Right lobe of liver (tissue), 6 donors: ENCODE results near the gene CDH18. TPM values are rescaled to one million over a fixed set of nuclear protein-coding genes. Genes with fewer than 3 reads are reported as not detected.

ENCODE experiments used
- ATAC-seq, 4 donors: fragments of 200-7000 bp; cut with Tn5 transposase; one replicate each; pipeline ENCODE4 v1.9.1; 2020; ENCODE audit warnings: mild to moderate bottlenecking in 4 of 4, moderate library complexity in 4 of 4
- DNase-seq, 3 donors: peaks; one replicate each; pipeline ENCODE4 v3.0.0-alpha.2; 2020
- H3K27ac ChIP-seq, 3 donors: fragments of 200-600 bp; one replicate each; pipeline ENCODE4 v1.8.0; 2022
- H3K27me3 ChIP-seq, 2 donors: fragments of 200-600 bp; one replicate each; pipeline ENCODE4 v1.8.0; 2022
- H3K36me3 ChIP-seq, 4 donors: fragments of 200-600 bp; sonication (generic) in 1 of 4; one replicate each; pipeline versions ENCODE4 v1.5.1 to v1.8.0; 2017 to 2022; ENCODE audit warnings: control low read depth in 1 of 4
- H3K4me1 ChIP-seq, 4 donors: fragments of 200-600 bp; sonication (generic) in 1 of 4; one replicate each; pipeline versions ENCODE4 v1.5.1 to v1.8.0; 2017 to 2022; ENCODE audit warnings: control low read depth in 1 of 4
- H3K4me3 ChIP-seq, 3 donors: fragments of 200-600 bp; one replicate each; pipeline ENCODE4 v1.8.0; 2022
- H3K9me3 ChIP-seq, 4 donors: fragments of 200-600 bp; sonication (generic) in 1 of 4; one replicate each; pipeline versions ENCODE4 v1.5.1 to v1.8.0; 2017 to 2022; ENCODE audit warnings: control low read depth in 1 of 4
- POLR2A ChIP-seq: fragments of 450-650 bp; IDR thresholded peaks from one replicate; pipeline ENCODE4 v1.6.1; 2017; ENCODE audit warnings: antibody characterized with exemption, mild to moderate bottlenecking
- WGBS: methylation state at CpG from one replicate; pipeline ENCODE4 v1.1.6; 2018; ENCODE audit warnings: low coverage, low lambda C conversion rate; ENCODE audit not compliant: insufficient coverage; ENCODE audit errors: missing lambda C conversion rate; 5-methylcytosine and 5-hydroxymethylcytosine counted together
- intact Hi-C, 2 donors: fragments of 100-400 bp; cut with DNase I; formaldehyde crosslinking; loops; one replicate each; pipeline versions ENCODE4 v1.11.2 to v1.14.1; 2022
- total RNA-seq, 6 experiments: library from RNA; depleted of rRNA in 2 of 6; stranded (reverse); fragments of >200 nt in 2 of 6; fragmentation: NEBNext Ultra II Directional in 3 of 6; extraction: Animal tissue kit (Norgen Biotek cat#: 25700) in 3 of 6; gene quantifications; one replicate each; pipeline versions ENCODE4 v1.1.0 to v1.2.4, GENCODE V29; 2016 to 2023
- TF ChIP-seq, protein P1 (sequence below), 4 donors: fragments of 200-600 bp in 3 of 4; fragments of 450-650 bp in 1 of 4; IDR thresholded peaks; one replicate each; pipeline versions ENCODE4 v1.5.1 to v1.8.0; 2016 to 2022; ENCODE audit warnings: antibody characterized with exemption in 4 of 4, mild to moderate bottlenecking in 2 of 4
- donor health status: DM: no; HTN: yes; CAD: no.
- donor health status: DM: no; HTN: no; CAD: no.
- donor health status: DM: no; HTN: no; CAD: no.
- donor health status: DM: no; HTN: yes; CAD: no.
- donor health status: DM: no; HTN: yes; CAD: no.

Gene CDH18
- total RNA-seq, 6 experiments from 2014 or later: not detected

DNA sequence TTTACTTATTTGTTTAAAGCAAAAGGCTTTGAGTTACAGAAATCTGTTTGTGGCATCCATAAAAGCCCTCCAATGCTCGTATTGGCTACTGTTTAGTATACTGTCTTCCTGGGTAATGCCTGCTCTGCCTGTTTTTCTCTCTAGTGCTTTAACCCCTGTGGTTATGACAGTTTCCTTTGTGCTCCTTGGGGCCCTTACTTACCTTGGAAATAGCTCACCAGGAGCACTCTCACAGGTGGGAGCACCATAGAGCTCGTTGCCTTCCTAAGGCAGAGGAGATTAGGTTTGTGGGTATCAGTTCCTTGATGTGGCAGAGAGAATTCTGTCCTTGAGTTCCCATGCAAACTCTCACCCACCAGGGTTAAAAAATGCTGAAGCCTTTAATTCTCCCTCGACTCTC is 242.8 kb downstream of the CDH18 start:
- Histone ChIP-seq H3K27me3 (peaks cover 0 to 4% of the 10 kb centered on the region in 2 donors), H3K4me1 (no peaks in the 10 kb centered on the region), H3K36me3 (no peaks in the 10 kb centered on the region), H3K4me3 (no peak overlapping the region), H3K27ac (no peak overlapping the region), H3K9me3 (peaks cover 0 to 4% (median 0%) of the 10 kb centered on the region in 4 donors)
- no peak for ATAC-seq
- intact Hi-C loops: no loop called here
- WGBS: 20% methylated on average over 3 of the region's 3 CpGs
- no peak for TF ChIP-seq POLR2A
- TF ChIP-seq, protein P1, sequence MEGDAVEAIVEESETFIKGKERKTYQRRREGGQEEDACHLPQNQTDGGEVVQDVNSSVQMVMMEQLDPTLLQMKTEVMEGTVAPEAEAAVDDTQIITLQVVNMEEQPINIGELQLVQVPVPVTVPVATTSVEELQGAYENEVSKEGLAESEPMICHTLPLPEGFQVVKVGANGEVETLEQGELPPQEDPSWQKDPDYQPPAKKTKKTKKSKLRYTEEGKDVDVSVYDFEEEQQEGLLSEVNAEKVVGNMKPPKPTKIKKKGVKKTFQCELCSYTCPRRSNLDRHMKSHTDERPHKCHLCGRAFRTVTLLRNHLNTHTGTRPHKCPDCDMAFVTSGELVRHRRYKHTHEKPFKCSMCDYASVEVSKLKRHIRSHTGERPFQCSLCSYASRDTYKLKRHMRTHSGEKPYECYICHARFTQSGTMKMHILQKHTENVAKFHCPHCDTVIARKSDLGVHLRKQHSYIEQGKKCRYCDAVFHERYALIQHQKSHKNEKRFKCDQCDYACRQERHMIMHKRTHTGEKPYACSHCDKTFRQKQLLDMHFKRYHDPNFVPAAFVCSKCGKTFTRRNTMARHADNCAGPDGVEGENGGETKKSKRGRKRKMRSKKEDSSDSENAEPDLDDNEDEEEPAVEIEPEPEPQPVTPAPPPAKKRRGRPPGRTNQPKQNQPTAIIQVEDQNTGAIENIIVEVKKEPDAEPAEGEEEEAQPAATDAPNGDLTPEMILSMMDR (IDR thresholded peaks at IDR 0.05): no peak
- no peak for DNase-seq

DNA sequence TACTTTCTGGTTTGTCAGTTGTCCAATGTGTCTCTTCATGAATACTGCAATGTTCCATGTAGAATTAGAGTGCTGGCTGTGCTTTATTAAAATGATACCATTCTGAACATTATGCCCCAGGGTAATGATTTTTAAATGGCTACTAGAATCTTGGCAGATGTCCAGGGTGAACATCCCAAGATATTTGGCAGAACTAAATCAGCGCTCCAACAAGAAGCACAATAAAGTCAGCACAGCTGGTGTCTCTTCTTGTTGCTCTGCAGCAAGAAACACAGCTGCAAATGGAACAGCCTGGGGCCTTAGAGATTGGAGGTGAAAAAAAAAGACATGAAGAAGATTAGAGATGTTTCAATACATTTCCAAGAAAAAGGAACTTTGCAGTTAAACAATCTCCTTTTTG is 248.3 kb downstream of the CDH18 start:
- Histone ChIP-seq H3K4me1 (no peaks in the 10 kb centered on the region), H3K36me3 (no peaks in the 10 kb centered on the region), H3K27me3 (no peaks in the 10 kb centered on the region), H3K27ac (no peak overlapping the region), H3K4me3 (no peak overlapping the region), H3K9me3 (peaks cover 0 to 4% (median 0%) of the 10 kb centered on the region in 4 donors)
- DNase-seq: no peak
- intact Hi-C loops: no loop called here
- no peak for ATAC-seq
- TF ChIP-seq, protein P1 (IDR thresholded peaks at IDR 0.05): no peak
- TF ChIP-seq POLR2A: no peak
- WGBS: 83% methylated on average over 1 of the region's 1 CpG

DNA sequence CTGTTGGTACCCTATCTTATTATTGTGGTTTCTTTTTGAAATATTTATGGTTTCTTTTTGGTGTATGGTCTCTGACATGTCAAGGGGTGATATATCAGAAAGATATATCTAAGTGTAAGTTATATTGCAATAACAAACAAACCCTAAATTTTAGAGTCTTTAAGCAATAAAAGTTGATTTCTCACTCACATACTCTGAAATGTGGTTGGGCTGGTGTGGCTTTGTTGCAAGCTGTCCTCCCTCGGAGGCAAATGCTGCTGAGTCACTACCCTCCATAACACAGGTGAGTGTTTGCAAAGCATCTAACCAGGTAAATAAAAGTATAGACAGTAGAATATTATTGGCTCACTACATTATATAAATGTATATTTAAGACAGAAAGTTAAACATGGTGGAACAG is 253.2 kb downstream of the CDH18 start:
- Histone ChIP-seq H3K36me3 (no peaks in the 10 kb centered on the region), H3K27me3 (no peaks in the 10 kb centered on the region), H3K9me3 (no peaks in the 10 kb centered on the region), H3K4me1 (no peaks in the 10 kb centered on the region), H3K27ac (no peak overlapping the region), H3K4me3 (no peak overlapping the region)
- intact Hi-C loops: no loop called here
- TF ChIP-seq, protein P1 (IDR thresholded peaks at IDR 0.05): no peak
- no peak for TF ChIP-seq POLR2A
- ATAC-seq (no peak), DNase-seq (no peak)
- 46% methylated on average over 1 of the region's 1 CpG for WGBS

DNA sequence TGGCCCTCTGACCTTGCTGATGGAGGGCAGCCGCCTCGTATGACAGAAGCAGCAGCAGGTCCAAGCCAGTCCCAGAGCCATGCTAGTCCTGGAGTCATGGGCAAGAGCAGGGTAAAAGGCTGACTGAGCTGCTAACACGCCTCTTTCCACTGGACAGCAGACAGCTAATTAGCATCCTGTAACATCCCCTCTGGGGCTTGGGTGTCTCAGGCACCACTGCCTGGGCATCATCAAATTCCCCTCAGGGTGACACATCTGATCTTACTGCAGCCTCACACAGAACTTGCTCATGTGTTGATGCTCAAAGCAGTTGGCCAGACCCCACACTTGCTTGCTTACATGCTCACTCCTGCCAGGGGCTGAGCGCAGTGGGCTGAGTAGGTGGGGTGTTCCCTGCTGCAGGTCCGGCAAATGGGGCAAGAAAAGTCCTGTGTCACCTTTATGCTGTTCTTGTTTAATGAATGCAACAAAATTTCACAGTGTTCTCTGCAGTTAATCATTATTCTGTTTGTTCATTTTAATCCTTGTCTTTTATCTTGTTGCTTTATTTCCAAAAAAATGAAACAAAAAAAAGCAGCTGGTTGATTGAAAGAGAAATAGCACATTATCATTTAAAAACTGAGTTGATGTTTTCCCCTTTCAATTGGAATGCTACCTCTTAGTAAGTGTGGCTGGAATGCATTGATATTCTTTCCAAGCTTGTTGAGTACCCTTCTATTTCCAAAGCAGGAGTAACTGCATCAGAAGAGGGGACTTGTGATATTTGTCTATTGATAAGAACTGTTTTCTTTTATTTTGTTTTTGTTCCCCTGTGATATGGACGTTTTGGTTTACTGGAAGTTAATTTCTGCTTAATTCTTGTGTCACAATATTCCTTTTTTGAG is 254.1 kb downstream of the CDH18 start:
- DNase-seq (no peak), ATAC-seq (no peak)
- TF ChIP-seq, protein P1 (IDR thresholded peaks at IDR 0.05): no peak
- no peak for TF ChIP-seq POLR2A
- no peak overlapping the region for H3K4me3 ChIP-seq
- no peaks in the 10 kb centered on the region for H3K4me1 ChIP-seq
- H3K27ac ChIP-seq: no peak overlapping the region
- intact Hi-C loops: no loop called here
- 36% methylated on average over 5 of the region's 6 CpGs for WGBS
- no peaks in the 10 kb centered on the region for H3K9me3 ChIP-seq
- H3K27me3 ChIP-seq: no peaks in the 10 kb centered on the region
- H3K36me3 ChIP-seq: no peaks in the 10 kb centered on the region
